SU-DHL-6 (cell line): ENCODE data around the gene LCOR.

Source experiments
- EZH2phosphoT487 ChIP-seq: fragments of 200-600 bp; sonication (generic), shearing (Covaris generic); conservative IDR thresholded peaks from 2 replicates; pipeline ENCODE4 v1.6.1; 2018; ENCODE audit warnings: mild to moderate bottlenecking, antibody characterized with exemption, low read length, moderate library complexity, mixed read lengths
- TF ChIP-seq, protein P1 (sequence below): fragments of 200-600 bp; sonication (generic); IDR thresholded peaks from one replicate; pipeline ENCODE4 v1.5.1; 2017; ENCODE audit warnings: antibody characterized with exemption, mild to moderate bottlenecking, low read length, moderate library complexity; ENCODE audit not compliant: insufficient read depth, poor library complexity, severe bottlenecking

DNA sequence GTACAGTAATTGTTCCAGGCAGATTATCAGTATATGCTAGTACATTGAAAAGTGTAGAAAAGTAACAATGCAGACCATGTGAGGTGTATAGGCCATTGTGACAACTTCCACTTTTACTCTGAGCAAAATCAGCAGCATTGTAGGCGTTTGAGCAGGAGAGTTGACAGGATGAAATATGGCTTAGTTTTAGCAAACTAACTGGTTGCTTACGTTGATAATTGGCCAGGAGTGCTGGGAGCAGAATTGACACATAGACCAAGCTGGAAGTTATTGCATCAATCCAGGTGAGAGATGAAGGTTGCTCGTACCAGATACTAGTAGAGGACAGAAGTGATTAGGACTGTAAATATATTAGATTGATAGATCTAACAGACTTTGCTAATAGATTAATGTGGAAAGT is 46.0 kb downstream of the LCOR start:
- TF ChIP-seq, protein P1, sequence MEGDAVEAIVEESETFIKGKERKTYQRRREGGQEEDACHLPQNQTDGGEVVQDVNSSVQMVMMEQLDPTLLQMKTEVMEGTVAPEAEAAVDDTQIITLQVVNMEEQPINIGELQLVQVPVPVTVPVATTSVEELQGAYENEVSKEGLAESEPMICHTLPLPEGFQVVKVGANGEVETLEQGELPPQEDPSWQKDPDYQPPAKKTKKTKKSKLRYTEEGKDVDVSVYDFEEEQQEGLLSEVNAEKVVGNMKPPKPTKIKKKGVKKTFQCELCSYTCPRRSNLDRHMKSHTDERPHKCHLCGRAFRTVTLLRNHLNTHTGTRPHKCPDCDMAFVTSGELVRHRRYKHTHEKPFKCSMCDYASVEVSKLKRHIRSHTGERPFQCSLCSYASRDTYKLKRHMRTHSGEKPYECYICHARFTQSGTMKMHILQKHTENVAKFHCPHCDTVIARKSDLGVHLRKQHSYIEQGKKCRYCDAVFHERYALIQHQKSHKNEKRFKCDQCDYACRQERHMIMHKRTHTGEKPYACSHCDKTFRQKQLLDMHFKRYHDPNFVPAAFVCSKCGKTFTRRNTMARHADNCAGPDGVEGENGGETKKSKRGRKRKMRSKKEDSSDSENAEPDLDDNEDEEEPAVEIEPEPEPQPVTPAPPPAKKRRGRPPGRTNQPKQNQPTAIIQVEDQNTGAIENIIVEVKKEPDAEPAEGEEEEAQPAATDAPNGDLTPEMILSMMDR: no peak
- no peak for TF ChIP-seq EZH2phosphoT487
